Measurements from ENCODE around the gene CEP85L. TPM values are rescaled to one million over a fixed set of nuclear protein-coding genes. Genes with fewer than 3 reads are reported as not detected.

CEP85L gene
- total RNA-seq, 8 experiments from 2014 or later = 8.3 to 27.8 (median 12.7) TPM

DNA sequence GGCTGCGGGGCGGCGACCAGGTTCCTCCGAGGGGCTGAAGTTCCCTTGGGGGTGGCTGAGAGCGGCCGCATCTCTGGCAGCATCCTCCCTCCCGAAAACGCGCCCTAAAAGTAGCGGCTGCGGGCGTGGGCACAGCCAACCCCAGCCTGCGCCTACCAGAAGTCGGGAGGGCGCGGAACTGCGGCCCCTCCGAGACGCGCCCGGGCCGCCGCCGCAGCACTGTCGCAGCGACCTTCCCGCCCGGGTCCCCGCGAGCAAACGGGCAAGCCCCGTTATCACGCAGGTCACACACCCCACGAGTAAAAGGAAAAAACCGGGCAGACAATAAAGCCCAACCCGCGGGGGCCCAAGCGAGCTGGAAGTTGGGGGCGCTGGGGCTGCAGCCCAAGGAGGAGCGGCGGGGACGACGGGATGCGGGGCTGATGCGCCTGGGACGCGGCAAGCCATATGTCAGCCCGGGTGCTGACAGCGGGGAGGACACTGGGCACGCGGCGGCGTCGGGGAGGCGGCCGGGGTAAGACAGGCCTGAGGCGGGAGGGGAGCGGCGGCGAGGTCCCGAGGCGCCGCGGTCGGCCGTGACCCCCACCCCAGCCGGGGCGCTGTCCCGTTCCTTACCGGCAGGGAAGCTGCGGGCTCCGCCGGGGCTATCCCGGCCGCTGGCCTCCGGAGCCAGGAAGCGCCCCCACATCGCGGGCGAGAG lies 659 bp downstream of the CEP85L start:
- H3K4me1 ChIP-seq (replicated peaks in 1 of 2) = peaks cover 8 to 13% of the 10 kb centered on the region in 2 donors
- in situ Hi-C loops (cut with MboI; ENCODE audit: low pct_unique_long_range_greater_than_20kb in 2 of 9, low sequenced_read_pairs in 9 of 9, unreplicated experiment in 9 of 9) = no loop called here
- WGBS, 10 experiments = 0 to 1% (median 0%) methylated on average over 3 to 10 of the region's 80 CpGs; no CpG with 5 or more reads in 6 of the 10 experiments
- H3K4me3 ChIP-seq = peak overlapping the region; percentile 58 to 98 (median 89)
- H3K27ac ChIP-seq = peak overlapping the region; percentile 87
- ATAC-seq (replicated peaks in 6 of 8) = peak; percentile 49 to 63 (median 58)

DNA sequence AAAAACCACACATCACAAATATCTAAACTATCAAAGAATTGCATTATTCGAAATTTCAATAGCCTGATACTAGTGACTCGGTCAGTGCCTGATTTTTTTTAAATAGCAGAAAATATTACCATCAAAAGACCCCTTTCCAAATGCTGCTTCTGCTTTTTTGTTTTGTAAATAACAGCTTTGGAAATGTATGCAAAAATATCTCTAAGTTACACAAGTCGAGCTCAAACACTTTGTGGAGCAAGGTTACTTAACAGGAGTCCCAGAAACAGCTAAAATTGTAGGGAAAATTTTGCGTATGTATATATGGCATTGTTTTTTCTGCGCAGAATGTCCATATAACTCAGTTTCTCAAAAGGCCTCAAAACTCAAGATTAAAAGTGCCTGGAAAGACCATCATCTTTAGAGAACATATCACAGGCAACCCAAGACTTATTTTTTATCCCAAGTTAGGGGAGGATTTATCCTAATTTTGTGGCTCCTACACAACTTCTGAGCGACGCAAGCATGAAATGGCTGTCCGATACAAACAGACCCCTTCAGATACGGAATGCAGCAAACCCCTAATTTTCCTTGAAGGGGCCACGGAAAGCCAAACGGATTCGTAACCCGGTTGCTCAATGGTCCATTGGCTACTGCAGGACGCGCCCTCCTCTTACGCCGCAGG lies 1.3 kb downstream of the CEP85L start:
- 0 to 7% (median 2%) methylated on average over 3 to 15 of the region's 17 CpGs; no CpG with 5 or more reads in 1 of the 10 experiments for WGBS, 10 experiments
- Histone ChIP-seq H3K27ac (peak overlapping the region in 1 of 2 donors; percentile 87), H3K4me3 (peak overlapping the region; percentile 58 to 98 (median 89)), H3K4me1 (replicated peaks in 1 of 2) (peaks cover 8 to 13% of the 10 kb centered on the region in 2 donors)
- in situ Hi-C loops (cut with MboI; ENCODE audit: low pct_unique_long_range_greater_than_20kb in 2 of 9, low sequenced_read_pairs in 9 of 9, unreplicated experiment in 9 of 9) = loop anchor here in 2 of 9 experiments (25.0 kb wide), 2 partner anchors 112 to 137 kb away; no protein-coding TSS in a partner anchor
- ATAC-seq (replicated peaks in 6 of 8) = peak in 3 of 8 experiments; percentile 9 to 42 (median 22)

DNA sequence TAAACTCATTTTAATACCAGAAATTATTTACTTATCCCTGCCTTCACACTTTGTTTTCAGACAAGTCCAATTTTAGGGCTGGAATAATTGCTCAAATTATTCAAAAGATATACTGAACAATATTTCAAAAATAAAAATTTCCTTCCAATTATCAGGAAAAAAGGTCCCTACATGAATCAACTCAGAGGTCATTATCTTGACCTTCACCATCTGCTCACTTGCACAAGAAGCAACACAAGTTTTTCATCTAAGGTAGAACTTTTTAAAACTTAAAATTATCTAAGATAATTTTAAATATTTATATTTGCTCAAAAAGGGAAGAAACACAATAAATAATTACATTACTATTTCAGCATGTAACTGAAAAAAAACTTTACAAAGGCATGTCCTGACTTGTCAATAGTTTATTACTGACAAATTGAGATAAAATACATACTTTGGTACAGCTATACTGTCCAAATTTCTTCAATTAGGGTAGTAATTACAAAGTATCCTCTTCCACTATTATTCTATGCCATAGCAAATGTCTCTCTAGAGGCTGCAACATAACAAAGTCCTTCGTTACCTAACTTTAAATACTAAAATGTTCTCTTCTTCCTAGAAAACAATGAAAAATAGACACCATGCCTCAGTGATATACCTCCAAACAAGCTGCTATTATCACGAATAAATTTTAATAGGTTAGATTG lies 2.4 kb downstream of the CEP85L start:
- Histone ChIP-seq H3K4me1 (replicated peaks in 1 of 2) (peaks cover 8 to 13% of the 10 kb centered on the region in 2 donors), H3K4me3 (peak overlapping the region; percentile 58 to 98 (median 89)), H3K27ac (no peak overlapping the region)
- ATAC-seq (replicated peaks in 6 of 8) = no peak
- 7 to 80% (median 41%) methylated on average over 1 to 2 of the region's 2 CpGs for WGBS, 10 experiments
- in situ Hi-C loops (cut with MboI; ENCODE audit: low pct_unique_long_range_greater_than_20kb in 2 of 9, low sequenced_read_pairs in 9 of 9, unreplicated experiment in 9 of 9) = loop anchor here in 2 of 9 experiments (25.0 kb wide), 2 partner anchors 113 to 138 kb away; no protein-coding TSS in a partner anchor

DNA sequence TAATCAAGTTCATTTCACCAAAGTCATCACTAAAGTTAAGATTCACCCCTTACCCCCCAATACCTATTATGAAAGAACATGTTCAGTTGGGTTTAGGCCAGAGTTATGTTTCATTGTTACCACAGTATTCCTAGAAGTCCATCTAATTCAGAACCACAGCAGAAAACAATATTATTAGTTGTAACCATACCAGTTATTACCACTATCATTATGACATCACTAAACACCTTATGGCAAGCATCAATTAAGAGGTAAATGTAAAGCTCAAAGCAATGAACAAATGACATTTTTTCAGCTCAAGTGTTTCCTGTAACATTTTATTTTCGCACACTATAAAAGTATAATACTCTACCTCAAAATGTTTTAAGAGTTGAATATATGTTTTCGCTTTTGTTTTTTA lies 4.4 kb downstream of the CEP85L start:
- H3K27ac ChIP-seq = no peak overlapping the region
- peaks cover 8 to 9% of the 10 kb centered on the region in 2 donors for H3K4me1 ChIP-seq (replicated peaks in 1 of 2)
- in situ Hi-C loops (cut with MboI; ENCODE audit: low pct_unique_long_range_greater_than_20kb in 2 of 9, low sequenced_read_pairs in 9 of 9, unreplicated experiment in 9 of 9) = loop anchor here in 2 of 9 experiments (25.0 kb wide), 2 partner anchors 115 to 140 kb away; no protein-coding TSS in a partner anchor
- WGBS, 10 experiments = 86 to 100% (median 93%) methylated on average over 1 to 2 of the region's 2 CpGs; no CpG with 5 or more reads in 2 of the 10 experiments
- no peak overlapping the region for H3K4me3 ChIP-seq
- no peak for ATAC-seq (replicated peaks in 6 of 8)

DNA sequence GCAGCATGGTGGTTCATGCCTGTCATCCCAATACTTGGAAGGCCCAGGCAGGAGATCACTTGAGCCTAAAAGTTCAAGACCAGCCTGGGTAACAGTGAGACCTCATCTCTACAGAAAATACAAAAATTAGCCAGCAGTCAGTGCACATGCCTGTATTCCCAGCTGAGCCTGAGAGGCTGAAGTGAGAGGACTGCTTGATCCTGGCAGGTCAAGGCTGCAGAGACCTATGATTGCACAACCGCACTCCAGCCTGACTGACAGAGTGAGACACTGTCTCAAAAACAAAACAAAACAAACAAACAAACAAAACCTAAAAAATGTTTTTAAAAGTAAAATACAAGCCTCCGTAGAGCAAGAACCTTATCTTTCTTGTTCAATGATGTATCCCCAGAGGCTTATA lies 6.0 kb downstream of the CEP85L start:
- H3K4me1 ChIP-seq (replicated peaks in 1 of 2) = peaks cover 8 to 12% of the 10 kb centered on the region in 2 donors
- WGBS, 10 experiments = 86 to 100% (median 98%) methylated on average over 1 to 2 of the region's 2 CpGs; no CpG with 5 or more reads in 2 of the 10 experiments
- in situ Hi-C loops (cut with MboI; ENCODE audit: low pct_unique_long_range_greater_than_20kb in 2 of 9, low sequenced_read_pairs in 9 of 9, unreplicated experiment in 9 of 9) = loop anchor here in 2 of 9 experiments (25.0 kb wide), 2 partner anchors 117 to 142 kb away; no protein-coding TSS in a partner anchor
- H3K4me3 ChIP-seq = no peak overlapping the region
- no peak overlapping the region for H3K27ac ChIP-seq
- ATAC-seq (replicated peaks in 6 of 8) = no peak

DNA sequence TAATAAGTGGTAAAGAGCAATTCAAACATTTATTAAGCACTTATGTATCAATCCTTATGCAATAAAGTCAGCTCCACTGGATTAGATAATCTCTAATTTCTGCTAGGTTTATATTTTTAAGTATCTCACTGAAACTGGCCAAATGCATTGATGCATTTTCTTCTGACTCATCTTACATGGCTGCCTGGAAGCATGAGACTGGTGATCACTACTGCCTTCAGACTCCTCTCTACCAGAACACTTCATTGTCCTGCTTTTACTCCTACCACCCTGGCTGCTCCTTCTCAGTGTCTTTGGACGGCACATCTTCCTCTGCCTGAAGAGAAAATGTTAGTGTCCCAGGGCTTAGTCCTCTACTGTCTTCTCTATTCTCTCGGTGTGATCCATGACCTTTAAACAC lies 7.4 kb downstream of the CEP85L start:
- H3K4me3 ChIP-seq = no peak overlapping the region
- in situ Hi-C loops (cut with MboI; ENCODE audit: low pct_unique_long_range_greater_than_20kb in 2 of 9, low sequenced_read_pairs in 9 of 9, unreplicated experiment in 9 of 9) = loop anchor here in 2 of 9 experiments (25.0 kb wide), 2 partner anchors 118 to 143 kb away; no protein-coding TSS in a partner anchor
- peak in 4 of 8 experiments; percentile 19 to 78 (median 62) for ATAC-seq (replicated peaks in 6 of 8)
- H3K27ac ChIP-seq = no peak overlapping the region
- H3K4me1 ChIP-seq (replicated peaks in 1 of 2) = peaks cover 0 to 2% of the 10 kb centered on the region in 2 donors
- WGBS, 10 experiments = 67 to 100% (median 100%) methylated on average over 1 to 2 of the region's 2 CpGs; no CpG with 5 or more reads in 3 of the 10 experiments

DNA sequence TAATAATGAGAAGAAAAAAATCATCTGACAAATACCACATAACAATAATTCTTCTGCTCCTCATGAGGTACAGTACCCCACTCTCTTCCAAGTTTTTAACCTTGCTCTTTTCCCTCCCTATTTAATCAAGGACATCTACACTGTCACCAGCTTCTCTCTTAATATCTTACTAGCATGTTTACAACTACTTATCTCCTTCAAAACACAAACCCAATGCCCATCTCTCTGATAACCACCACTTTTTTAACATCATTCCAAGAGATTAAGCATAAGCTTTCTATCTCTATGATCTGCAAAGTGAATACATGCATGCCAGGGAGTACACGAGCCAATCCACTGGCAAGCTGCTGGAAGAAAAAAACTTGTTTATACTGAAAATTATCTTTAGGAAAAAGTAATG lies 10.3 kb downstream of the CEP85L start:
- in situ Hi-C loops (cut with MboI; ENCODE audit: low pct_unique_long_range_greater_than_20kb in 2 of 9, low sequenced_read_pairs in 9 of 9, unreplicated experiment in 9 of 9) = loop anchor here in 2 of 9 experiments (25.0 kb wide), 2 partner anchors 121 to 146 kb away; no protein-coding TSS in a partner anchor
- Histone ChIP-seq H3K4me3 (no peak overlapping the region), H3K27ac (no peak overlapping the region), H3K4me1 (replicated peaks in 1 of 2) (peaks cover 0 to 2% of the 10 kb centered on the region in 2 donors)
- ATAC-seq (replicated peaks in 6 of 8) = no peak
- WGBS, 10 experiments = 33 to 100% (median 100%) methylated on average over 1 of the region's 1 CpG; no CpG with 5 or more reads in 2 of the 10 experiments

DNA sequence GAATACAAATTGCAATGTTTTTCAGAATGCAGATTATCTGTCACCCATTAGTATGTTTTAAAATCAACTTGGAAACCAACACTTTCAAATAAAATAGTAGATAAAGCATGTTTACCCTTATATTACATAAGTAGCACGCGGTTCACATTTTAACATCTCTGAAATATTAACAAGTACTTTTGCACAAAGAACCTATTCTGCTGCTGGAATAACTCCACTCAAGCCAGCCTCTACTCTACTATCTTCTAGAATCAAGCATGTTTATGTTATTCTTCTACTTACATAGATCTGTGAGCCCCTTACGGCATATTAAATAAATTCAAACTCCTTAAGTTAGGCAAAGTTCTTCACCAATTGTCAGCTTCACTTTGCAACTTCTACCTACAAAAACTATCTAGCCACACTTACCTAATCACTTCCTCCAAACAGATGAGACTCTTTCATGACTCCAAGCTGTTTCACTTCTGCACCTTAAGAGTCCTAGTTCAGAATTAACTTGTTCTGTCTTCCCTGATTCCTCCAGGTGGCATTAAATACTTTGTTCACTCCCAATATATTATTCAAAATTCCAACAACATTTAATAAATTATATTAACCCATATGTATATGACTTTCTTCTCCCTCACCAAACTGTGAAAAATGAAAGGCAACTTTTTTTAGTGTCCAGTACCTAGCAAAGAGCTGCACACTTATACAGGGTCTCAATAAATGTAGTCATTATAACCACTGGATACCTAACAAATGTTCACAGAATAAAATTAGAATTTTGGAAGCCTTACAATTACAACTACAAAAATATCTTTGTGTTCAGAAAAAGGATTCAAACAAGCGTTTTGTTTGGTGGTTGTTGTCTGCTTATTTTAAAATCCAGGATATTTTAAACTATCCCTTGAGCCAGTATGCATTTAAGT lies 12.1 kb downstream of the CEP85L start:
- ATAC-seq (replicated peaks in 6 of 8) = peak in 1 of 8 experiments; percentile 49
- Histone ChIP-seq H3K27ac (no peak overlapping the region), H3K4me3 (no peak overlapping the region), H3K4me1 (replicated peaks in 1 of 2) (peaks cover 0 to 2% of the 10 kb centered on the region in 2 donors)
- 19 to 96% (median 84%) methylated on average over 3 to 4 of the region's 4 CpGs; no CpG with 5 or more reads in 1 of the 10 experiments for WGBS, 10 experiments
- in situ Hi-C loops (cut with MboI; ENCODE audit: low pct_unique_long_range_greater_than_20kb in 2 of 9, low sequenced_read_pairs in 9 of 9, unreplicated experiment in 9 of 9) = loop anchor here in 2 of 9 experiments (25.0 kb wide), 2 partner anchors 123 to 148 kb away; no protein-coding TSS in a partner anchor

DNA sequence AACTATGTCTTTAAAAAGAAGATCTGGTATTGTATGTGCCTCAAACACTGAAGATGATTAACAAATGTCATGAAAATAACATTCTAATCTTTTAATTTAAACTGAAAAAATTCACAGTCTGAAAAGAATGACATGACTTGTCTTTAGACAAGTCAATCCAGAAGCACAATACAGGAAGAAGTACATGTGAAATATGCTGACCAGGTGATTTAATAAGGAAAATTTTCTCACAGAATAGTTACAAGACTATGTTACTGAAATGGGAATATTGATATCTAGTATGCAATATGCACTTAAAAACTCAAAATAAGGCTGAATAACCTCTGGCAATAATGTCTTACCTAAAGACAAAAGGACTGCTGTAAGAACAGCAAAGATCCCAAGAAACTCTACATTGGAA lies 13.1 kb downstream of the CEP85L start:
- ATAC-seq (replicated peaks in 6 of 8) = peak in 1 of 8 experiments; percentile 26
- in situ Hi-C loops (cut with MboI; ENCODE audit: low pct_unique_long_range_greater_than_20kb in 2 of 9, low sequenced_read_pairs in 9 of 9, unreplicated experiment in 9 of 9) = loop anchor here in 2 of 9 experiments (25.0 kb wide), 2 partner anchors 124 to 149 kb away; no protein-coding TSS in a partner anchor
- H3K4me3 ChIP-seq = no peak overlapping the region
- no peak overlapping the region for H3K27ac ChIP-seq
- peaks cover 0 to 5% of the 10 kb centered on the region in 2 donors for H3K4me1 ChIP-seq (replicated peaks in 1 of 2)

DNA sequence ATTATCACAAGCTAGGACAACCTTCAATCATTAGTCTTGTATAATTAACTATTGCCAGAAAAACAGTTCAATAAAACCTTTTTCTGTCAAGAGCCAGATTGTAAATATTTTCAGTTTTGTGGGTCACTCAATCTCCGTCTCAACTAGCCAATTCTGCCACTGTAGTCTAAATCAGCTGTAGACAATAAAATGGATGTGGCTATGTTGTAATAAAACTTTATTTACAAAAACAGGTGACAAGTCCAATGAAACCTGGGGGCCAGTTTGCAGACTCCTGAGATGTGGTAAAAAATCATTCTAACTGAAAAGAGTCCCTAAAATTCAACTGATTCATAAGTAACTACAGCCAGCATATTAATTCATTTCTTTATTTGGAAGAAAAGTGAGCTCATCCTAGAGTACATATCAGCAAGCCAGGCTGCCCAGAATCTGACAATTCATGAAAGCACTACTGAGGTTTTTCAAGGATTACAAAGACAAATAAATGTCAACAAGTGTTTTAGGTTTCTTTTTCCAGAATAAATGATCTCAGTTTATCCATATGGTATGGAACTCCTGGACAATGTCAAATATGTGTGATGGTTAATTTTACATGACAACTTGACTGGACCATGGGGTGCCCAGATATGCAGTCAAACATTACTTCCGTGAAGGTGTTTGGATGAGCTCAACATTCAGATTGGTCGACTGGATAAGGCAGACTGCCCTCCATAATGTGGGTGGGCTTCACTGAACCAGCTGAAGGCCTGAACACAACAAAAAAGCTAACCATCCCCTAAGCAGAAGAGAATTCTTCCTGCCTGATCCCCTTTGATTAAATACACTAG lies 15.3 kb downstream of the CEP85L start:
- peak in 1 of 8 experiments; percentile 62 for ATAC-seq (replicated peaks in 6 of 8)
- H3K4me1 ChIP-seq (replicated peaks in 1 of 2) = peaks cover 0 to 2% of the 10 kb centered on the region in 2 donors
- no peak overlapping the region for H3K27ac ChIP-seq
- 63 to 100% (median 100%) methylated on average over 1 to 3 of the region's 3 CpGs; no CpG with 5 or more reads in 3 of the 10 experiments for WGBS, 10 experiments
- in situ Hi-C loops (cut with MboI; ENCODE audit: low pct_unique_long_range_greater_than_20kb in 2 of 9, low sequenced_read_pairs in 9 of 9, unreplicated experiment in 9 of 9) = loop anchor here in 2 of 9 experiments (25.0 kb wide), 2 partner anchors 126 to 151 kb away; no protein-coding TSS in a partner anchor
- no peak overlapping the region for H3K4me3 ChIP-seq

DNA sequence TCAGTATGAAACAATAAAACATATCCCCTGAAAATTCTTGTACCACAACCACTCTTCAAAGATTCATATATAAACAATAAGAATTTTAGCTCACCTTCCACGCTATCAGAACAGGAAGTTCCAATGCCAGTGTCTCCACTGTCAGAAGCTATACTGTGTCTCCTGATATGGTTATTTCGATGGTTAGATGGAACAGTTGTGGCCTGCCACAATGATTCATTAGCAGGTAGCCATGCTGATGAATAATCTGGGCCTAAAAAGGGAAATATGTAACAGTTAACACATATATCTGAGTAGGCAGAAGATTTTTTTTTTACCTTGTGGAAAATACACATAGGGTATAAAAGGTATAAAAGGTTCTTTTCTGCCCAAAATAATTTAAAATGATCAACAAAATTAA lies 19.0 kb downstream of the CEP85L start:
- H3K27ac ChIP-seq = no peak overlapping the region
- WGBS, 10 experiments = 85 to 100% (median 100%) methylated on average over 1 to 2 of the region's 2 CpGs; no CpG with 5 or more reads in 1 of the 10 experiments
- in situ Hi-C loops (cut with MboI; ENCODE audit: low pct_unique_long_range_greater_than_20kb in 2 of 9, low sequenced_read_pairs in 9 of 9, unreplicated experiment in 9 of 9) = loop anchor here in 2 of 9 experiments (25.0 kb wide), 2 partner anchors 130 to 155 kb away; no protein-coding TSS in a partner anchor
- no peak overlapping the region for H3K4me3 ChIP-seq
- no peak for ATAC-seq (replicated peaks in 6 of 8)
- peaks cover 0 to 2% of the 10 kb centered on the region in 2 donors for H3K4me1 ChIP-seq (replicated peaks in 1 of 2)
